Activated T-cell treated with anti-CD3 and anti-CD28 coated beads, Interleukin-2, amount 50 U/mL, for 4 hours (primary cell): ENCODE results near the gene DRC1. TPM values are rescaled to one million over a fixed set of nuclear protein-coding genes. Genes with fewer than 3 reads are reported as not detected.

Source experiments
- ATAC-seq, 2 donors: fragments of 200-7000 bp; cut with Tn5 transposase; one replicate each; pipeline ENCODE4 v1.10.0; 2021
- DNase-seq: peaks from one replicate; pipeline ENCODE4 v3.0.0-alpha.2; 2020
- H3K27me3 Mint-ChIP-seq: one replicate; pipeline ENCODE4 v1.8.0; 2021; ENCODE audit warnings: low read depth, mixed read lengths
- H3K36me3 Mint-ChIP-seq: one replicate; pipeline ENCODE4 v1.8.0; 2022; ENCODE audit warnings: mixed read lengths; ENCODE audit not compliant: insufficient read depth
- H3K4me1 Mint-ChIP-seq: one replicate; pipeline ENCODE4 v1.8.0; 2021; ENCODE audit warnings: low read depth, mixed read lengths
- H3K4me3 Mint-ChIP-seq: one replicate; pipeline ENCODE4 v1.8.0; 2021; ENCODE audit warnings: mild to moderate bottlenecking, moderate library complexity, mixed read lengths
- H3K9me3 Mint-ChIP-seq: one replicate; pipeline ENCODE4 v1.8.0; 2021; ENCODE audit warnings: mixed read lengths
- total RNA-seq, 3 donors: library from RNA; stranded (reverse); gene quantifications; one replicate each; pipeline ENCODE4 v1.2.1, GENCODE V29; 2021

Gene DRC1
- total RNA-seq, 3 donors from 2014 or later, result not detected

- Mint-ChIP-seq H3K27me3 (peaks cover 4% of the 10 kb centered on the region), H3K9me3 (no peaks in the 10 kb centered on the region), H3K4me3 (no peak overlapping the region), H3K36me3 (no peaks in the 10 kb centered on the region), H3K4me1 (no peaks in the 10 kb centered on the region)
- DNase-seq, result no peak
- no peak for ATAC-seq
These were observed 42.5 kb downstream of the DRC1 start for GRCh38 chr2:26444236-26444635.

GRCh38 chr2:26448651-26449050, 46.9 kb downstream of the DRC1 start:
- DNase-seq (no peak), ATAC-seq (no peak)
- H3K4me3 Mint-ChIP-seq, result no peak overlapping the region
- H3K36me3 Mint-ChIP-seq, result no peaks in the 10 kb centered on the region
- H3K27me3 Mint-ChIP-seq, result peaks cover 2% of the 10 kb centered on the region
- no peaks in the 10 kb centered on the region for H3K4me1 Mint-ChIP-seq
- no peaks in the 10 kb centered on the region for H3K9me3 Mint-ChIP-seq

- ATAC-seq (no peak), DNase-seq (no peak)
- no peaks in the 10 kb centered on the region for H3K9me3 Mint-ChIP-seq
- H3K4me3 Mint-ChIP-seq, result no peak overlapping the region
- no peaks in the 10 kb centered on the region for H3K36me3 Mint-ChIP-seq
- H3K4me1 Mint-ChIP-seq, result no peaks in the 10 kb centered on the region
- H3K27me3 Mint-ChIP-seq, result peaks cover 2% of the 10 kb centered on the region
These were observed 47.7 kb downstream of the DRC1 start for GRCh38 chr2:26449278-26450030.

- H3K9me3 Mint-ChIP-seq, result no peaks in the 10 kb centered on the region
These were observed 48.4 kb downstream of the DRC1 start for GRCh38 chr2:26450031-26450635.

GRCh38 chr2:26451700-26452099, 50.0 kb downstream of the DRC1 start:
- H3K4me1 Mint-ChIP-seq, result no peaks in the 10 kb centered on the region
- H3K27me3 Mint-ChIP-seq, result peaks cover 2% of the 10 kb centered on the region
- H3K4me3 Mint-ChIP-seq, result no peak overlapping the region
- H3K9me3 Mint-ChIP-seq, result no peaks in the 10 kb centered on the region
- ATAC-seq (no peak), DNase-seq (no peak)
- no peaks in the 10 kb centered on the region for H3K36me3 Mint-ChIP-seq

More at GRCh38 chr2:26450031-26450635, 48.4 kb downstream of the DRC1 start:
- H3K4me3 Mint-ChIP-seq, result no peak overlapping the region
- peaks cover 2% of the 10 kb centered on the region for H3K27me3 Mint-ChIP-seq
- DNase-seq (no peak), ATAC-seq (no peak)
- H3K4me1 Mint-ChIP-seq, result no peaks in the 10 kb centered on the region
- H3K36me3 Mint-ChIP-seq, result no peaks in the 10 kb centered on the region

GRCh38 chr2:26453421-26454329, 52.0 kb downstream of the DRC1 start:
- DNase-seq (no peak), ATAC-seq (no peak)
- H3K4me1 Mint-ChIP-seq, result no peaks in the 10 kb centered on the region
- no peaks in the 10 kb centered on the region for H3K36me3 Mint-ChIP-seq
- no peaks in the 10 kb centered on the region for H3K9me3 Mint-ChIP-seq
- no peak overlapping the region for H3K4me3 Mint-ChIP-seq
- H3K27me3 Mint-ChIP-seq, result peaks cover 2% of the 10 kb centered on the region

- no peaks in the 10 kb centered on the region for H3K36me3 Mint-ChIP-seq
- H3K27me3 Mint-ChIP-seq, result peaks cover 2% of the 10 kb centered on the region
- H3K4me3 Mint-ChIP-seq, result no peak overlapping the region
- H3K9me3 Mint-ChIP-seq, result no peaks in the 10 kb centered on the region
- DNase-seq (no peak), ATAC-seq (no peak)
- no peaks in the 10 kb centered on the region for H3K4me1 Mint-ChIP-seq
These were observed 52.9 kb downstream of the DRC1 start for GRCh38 chr2:26454561-26455001.

- Mint-ChIP-seq H3K9me3 (no peaks in the 10 kb centered on the region), H3K4me1 (no peaks in the 10 kb centered on the region), H3K4me3 (no peak overlapping the region), H3K36me3 (no peaks in the 10 kb centered on the region), H3K27me3 (peaks cover 2% of the 10 kb centered on the region)
- DNase-seq (no peak), ATAC-seq (no peak)
These were observed 53.4 kb downstream of the DRC1 start for GRCh38 chr2:26455037-26455669.

- Mint-ChIP-seq H3K4me3 (no peak overlapping the region), H3K4me1 (no peaks in the 10 kb centered on the region), H3K9me3 (no peaks in the 10 kb centered on the region), H3K36me3 (no peaks in the 10 kb centered on the region), H3K27me3 (no peaks in the 10 kb centered on the region)
- ATAC-seq, result no peak
- DNase-seq, result no peak
These were observed 54.1 kb downstream of the DRC1 start for GRCh38 chr2:26455670-26456439.

GRCh38 chr2:26456440-26457250, 54.9 kb downstream of the DRC1 start:
- no peaks in the 10 kb centered on the region for H3K9me3 Mint-ChIP-seq
- H3K27me3 Mint-ChIP-seq, result no peaks in the 10 kb centered on the region
- H3K4me3 Mint-ChIP-seq, result no peak overlapping the region
- ATAC-seq (no peak), DNase-seq (no peak)
- H3K4me1 Mint-ChIP-seq, result no peaks in the 10 kb centered on the region
- no peaks in the 10 kb centered on the region for H3K36me3 Mint-ChIP-seq

GRCh38 chr2:26457251-26457666, 55.5 kb downstream of the DRC1 start:
- no peak for DNase-seq
- Mint-ChIP-seq H3K9me3 (no peaks in the 10 kb centered on the region), H3K27me3 (no peaks in the 10 kb centered on the region), H3K36me3 (no peaks in the 10 kb centered on the region), H3K4me1 (no peaks in the 10 kb centered on the region), H3K4me3 (no peak overlapping the region)
- no peak for ATAC-seq

- Mint-ChIP-seq H3K27me3 (no peaks in the 10 kb centered on the region), H3K4me1 (no peaks in the 10 kb centered on the region), H3K9me3 (no peaks in the 10 kb centered on the region), H3K4me3 (no peak overlapping the region), H3K36me3 (no peaks in the 10 kb centered on the region)
- no peak for ATAC-seq
- no peak for DNase-seq
These were observed 56.1 kb downstream of the DRC1 start for GRCh38 chr2:26457695-26458364.
